ENCODE results near the gene RALGPS2. TPM values are rescaled to one million over a fixed set of nuclear protein-coding genes. Genes with fewer than 3 reads are reported as not detected.

RALGPS2 gene
- total RNA-seq, 2 experiments from 2014 or later, result 1.3 to 1.9 TPM

GRCh38 chr1:178901482-178902125 lies 176.6 kb downstream of the RALGPS2 start:
- ChIA-PET POLR2A (no interaction called here), CTCF (interaction anchor here (1.1 kb wide), 1 partner anchor 68 kb away, joined by 4 read pairs; no protein-coding TSS in a partner anchor)

GRCh38 chr1:178908358-178908757 lies 183.3 kb downstream of the RALGPS2 start:
- CTCF ChIA-PET, result no interaction called here
- POLR2A ChIA-PET, result no interaction called here

- POLR2A ChIA-PET, result no interaction called here
- CTCF ChIA-PET, result no interaction called here
These were observed 185.0 kb downstream of the RALGPS2 start for GRCh38 chr1:178910023-178910422.

GRCh38 chr1:178912597-178912996 lies 187.6 kb downstream of the RALGPS2 start:
- CTCF ChIA-PET, result no interaction called here
- POLR2A ChIA-PET, result no interaction called here

GRCh38 chr1:178916448-178917174 lies 191.6 kb downstream of the RALGPS2 start:
- ChIA-PET CTCF (interaction anchor here (0.6 kb wide), 1 partner anchor 160 kb away, joined by 3 read pairs; no protein-coding TSS in a partner anchor), POLR2A (no interaction called here)

- CTCF ChIA-PET, result no interaction called here
- POLR2A ChIA-PET, result no interaction called here
These were observed 193.3 kb downstream of the RALGPS2 start for GRCh38 chr1:178918308-178918707.

- ChIA-PET CTCF (no interaction called here), POLR2A (no interaction called here)
These were observed 193.9 kb downstream of the RALGPS2 start for GRCh38 chr1:178918955-178919354.

GRCh38 chr1:178919581-178919980 lies 194.5 kb downstream of the RALGPS2 start:
- ChIA-PET POLR2A (no interaction called here), CTCF (no interaction called here)

GRCh38 chr1:178921499-178921898 lies 196.5 kb downstream of the RALGPS2 start:
- ChIA-PET POLR2A (no interaction called here), CTCF (no interaction called here)

GRCh38 chr1:178923512-178923911 lies 198.5 kb downstream of the RALGPS2 start:
- CTCF ChIA-PET, result no interaction called here
- POLR2A ChIA-PET, result no interaction called here

GRCh38 chr1:178926046-178926445 lies 201.0 kb downstream of the RALGPS2 start:
- POLR2A ChIA-PET, result no interaction called here
- CTCF ChIA-PET, result no interaction called here

GRCh38 chr1:178927003-178927402 lies 202.0 kb downstream of the RALGPS2 start:
- CTCF ChIA-PET, result no interaction called here
- POLR2A ChIA-PET, result no interaction called here

GRCh38 chr1:178928041-178928440 lies 203.0 kb downstream of the RALGPS2 start:
- POLR2A ChIA-PET, result no interaction called here

GRCh38 chr1:178928976-178929375 lies 203.9 kb downstream of the RALGPS2 start:
- POLR2A ChIA-PET, result no interaction called here

More at GRCh38 chr1:178928041-178928440, 203.0 kb downstream of the RALGPS2 start:
- CTCF ChIA-PET, result interaction anchor here (0.6 kb wide), 1 partner anchor 18 kb away, joined by 4 read pairs; no protein-coding TSS in a partner anchor

GRCh38 chr1:178931858-178932551 lies 207.0 kb downstream of the RALGPS2 start:
- CTCF ChIA-PET, result no interaction called here

More at GRCh38 chr1:178928976-178929375, 203.9 kb downstream of the RALGPS2 start:
- CTCF ChIA-PET, result no interaction called here

GRCh38 chr1:178932552-178932906 lies 207.5 kb downstream of the RALGPS2 start:
- CTCF ChIA-PET, result no interaction called here

More at GRCh38 chr1:178931858-178932551, 207.0 kb downstream of the RALGPS2 start:
- POLR2A ChIA-PET, result interaction anchor here (0.5 kb wide), 1 partner anchor 596 kb away, joined by 4 read pairs; no protein-coding TSS in a partner anchor

GRCh38 chr1:178933105-178933561 lies 208.1 kb downstream of the RALGPS2 start:
- CTCF ChIA-PET, result no interaction called here
- POLR2A ChIA-PET, result no interaction called here

More at GRCh38 chr1:178932552-178932906, 207.5 kb downstream of the RALGPS2 start:
- POLR2A ChIA-PET, result interaction anchor here (0.5 kb wide), 1 partner anchor 596 kb away, joined by 4 read pairs; no protein-coding TSS in a partner anchor

GRCh38 chr1:178933709-178934490 lies 208.9 kb downstream of the RALGPS2 start:
- POLR2A ChIA-PET, result no interaction called here
- CTCF ChIA-PET, result no interaction called here

- ChIA-PET CTCF (no interaction called here), POLR2A (no interaction called here)
These were observed 209.5 kb downstream of the RALGPS2 start for GRCh38 chr1:178934546-178934945.

GRCh38 chr1:178935610-178936009 lies 210.6 kb downstream of the RALGPS2 start:
- ChIA-PET CTCF (no interaction called here), POLR2A (no interaction called here)

All from activated CD8-positive, alpha-beta memory T cell treated with anti-CD3 and anti-CD28 coated beads for 36 hours (primary cell).